Urinary bladder (tissue), 4 donors: ENCODE results near the gene SBNO2. TPM values are rescaled to one million over a fixed set of nuclear protein-coding genes. Genes with fewer than 3 reads are reported as not detected.

ENCODE experiments used
- DNase-seq: peaks from one replicate; pipeline ENCODE4 v3.0.0-alpha.2; 2015; ENCODE audit errors: extremely low spot score
- H3K27ac ChIP-seq: one replicate; pipeline ENCODE4 v1.5.1; 2013; ENCODE audit warnings: low read depth, mild to moderate bottlenecking, moderate library complexity
- H3K36me3 ChIP-seq: one replicate; pipeline ENCODE4 v1.6.1; 2013; ENCODE audit warnings: mild to moderate bottlenecking, moderate library complexity; ENCODE audit not compliant: insufficient read depth
- H3K4me1 ChIP-seq: one replicate; pipeline ENCODE4 v1.6.1; 2013; ENCODE audit warnings: mild to moderate bottlenecking, moderate library complexity; ENCODE audit not compliant: insufficient read depth
- H3K4me3 ChIP-seq: one replicate; pipeline ENCODE4 v1.5.1; 2013; ENCODE audit warnings: low read depth, low read length
- WGBS: extraction: QIAGEN DNeasy Blood & Tissue Kit; methylation state at CpG from one replicate; pipeline ENCODE4 v1.1.7; 2013; 5-methylcytosine and 5-hydroxymethylcytosine counted together
- polyA plus RNA-seq: library from polyadenylated mRNA; stranded (reverse); fragments of 200-250 nt; gene quantifications from one replicate; pipeline ENCODE4 v1.2.3, GENCODE V29; 2013
- total RNA-seq: library from RNA; depleted of rRNA; stranded (reverse); fragments of >200 nt; gene quantifications from one replicate; pipeline ENCODE4 v1.2.3, GENCODE V29; 2014
- donor health status: healthy with polysubstance abuse.
- donor health status: healthy.

The SBNO2 gene
- total and polyA plus RNA-seq, 2 donors: 7.6 to 44.8 TPM

GRCh38 chr19:1146858-1147780, 26.9 kb downstream of the SBNO2 start:
- Histone ChIP-seq H3K4me1 (no peaks in the 10 kb centered on the region), H3K4me3 (no peak overlapping the region), H3K36me3 (no peaks in the 10 kb centered on the region), H3K27ac (no peak overlapping the region)
- DNase-seq: no peak
- 82% methylated on average over 38 of the region's 38 CpGs for WGBS

DNA sequence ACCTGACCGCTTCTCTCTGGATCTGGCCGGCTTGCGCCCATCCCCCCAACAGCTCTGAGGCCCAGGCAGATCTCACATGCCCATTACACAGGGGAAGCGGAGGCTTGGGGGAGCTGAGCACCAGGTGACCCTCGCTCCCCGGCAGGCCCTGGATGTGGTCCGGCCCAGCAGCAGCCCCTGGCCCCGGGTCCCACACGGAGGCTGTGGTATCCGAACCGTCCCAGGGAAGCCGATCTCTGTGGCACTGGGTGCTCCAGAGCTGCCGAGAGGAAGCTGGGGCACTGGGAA, 27.7 kb downstream of the SBNO2 start:
- 87% methylated on average over 13 of the region's 13 CpGs for WGBS
- Histone ChIP-seq H3K4me1 (no peaks in the 10 kb centered on the region), H3K36me3 (no peaks in the 10 kb centered on the region), H3K4me3 (no peak overlapping the region), H3K27ac (no peak overlapping the region)
- DNase-seq: no peak

DNA sequence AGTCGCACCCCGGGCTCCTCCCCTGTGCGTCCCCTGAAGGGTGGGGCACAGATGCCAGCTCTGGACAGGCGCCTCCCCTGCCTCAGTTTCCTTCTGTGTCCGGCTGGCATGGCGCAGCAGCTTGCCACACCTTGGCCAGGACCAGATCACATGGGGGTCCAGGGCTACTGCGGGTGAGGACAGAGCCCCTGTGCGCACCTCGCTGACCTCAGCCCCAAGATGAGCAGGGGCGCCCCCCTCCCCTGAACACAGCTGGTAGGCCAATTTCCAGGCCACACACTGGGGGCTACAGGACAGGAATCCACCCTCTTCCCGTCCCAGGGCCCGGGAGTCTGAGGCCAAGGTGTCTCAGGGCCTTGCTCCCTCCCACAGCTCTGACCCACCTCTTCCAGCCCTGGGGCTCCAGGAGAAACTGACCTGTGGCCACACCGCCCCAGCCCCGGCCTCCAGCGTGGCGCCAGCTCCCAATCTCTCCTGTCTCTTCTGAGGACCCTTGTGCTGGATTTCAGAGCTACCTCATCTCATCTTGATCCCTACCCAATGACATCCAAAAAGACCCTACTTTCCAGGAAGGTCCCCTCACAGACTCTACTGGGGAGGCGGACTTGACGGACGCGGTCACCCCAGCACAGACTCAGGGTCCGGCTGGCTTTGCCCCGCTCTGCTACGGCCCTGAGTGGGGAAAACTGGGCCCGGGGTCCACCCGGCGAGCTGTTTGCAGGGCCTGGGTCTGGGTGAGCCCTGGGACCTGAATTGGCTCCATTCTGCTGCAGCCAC, 28.2 kb downstream of the SBNO2 start:
- DNase-seq: no peak
- H3K36me3 ChIP-seq: no peaks in the 10 kb centered on the region
- H3K27ac ChIP-seq: no peak overlapping the region
- 96% methylated on average over 26 of the region's 26 CpGs for WGBS
- H3K4me1 ChIP-seq: no peaks in the 10 kb centered on the region
- H3K4me3 ChIP-seq: no peak overlapping the region

GRCh38 chr19:1144741-1145140, 29.3 kb downstream of the SBNO2 start:
- Histone ChIP-seq H3K36me3 (no peaks in the 10 kb centered on the region), H3K27ac (no peak overlapping the region), H3K4me1 (no peaks in the 10 kb centered on the region), H3K4me3 (no peak overlapping the region)
- 96% methylated on average over 1 of the region's 1 CpG for WGBS
- DNase-seq: no peak

- no peak overlapping the region for H3K27ac ChIP-seq
- WGBS: 95% methylated on average over 33 of the region's 33 CpGs
- H3K36me3 ChIP-seq: no peaks in the 10 kb centered on the region
- no peak overlapping the region for H3K4me3 ChIP-seq
- DNase-seq: no peak
- no peaks in the 10 kb centered on the region for H3K4me1 ChIP-seq
These were observed 30.2 kb downstream of the SBNO2 start for GRCh38 chr19:1143828-1144399.

GRCh38 chr19:1141944-1142343, 32.1 kb downstream of the SBNO2 start:
- no peaks in the 10 kb centered on the region for H3K4me1 ChIP-seq
- 89% methylated on average over 5 of the region's 5 CpGs for WGBS
- no peaks in the 10 kb centered on the region for H3K36me3 ChIP-seq
- DNase-seq: no peak
- H3K4me3 ChIP-seq: no peak overlapping the region
- H3K27ac ChIP-seq: no peak overlapping the region

- 94% methylated on average over 39 of the region's 39 CpGs for WGBS
- Histone ChIP-seq H3K4me3 (no peak overlapping the region), H3K27ac (no peak overlapping the region), H3K36me3 (no peaks in the 10 kb centered on the region), H3K4me1 (no peaks in the 10 kb centered on the region)
- no peak for DNase-seq
These were observed 33.6 kb downstream of the SBNO2 start for GRCh38 chr19:1140272-1141027.

DNA sequence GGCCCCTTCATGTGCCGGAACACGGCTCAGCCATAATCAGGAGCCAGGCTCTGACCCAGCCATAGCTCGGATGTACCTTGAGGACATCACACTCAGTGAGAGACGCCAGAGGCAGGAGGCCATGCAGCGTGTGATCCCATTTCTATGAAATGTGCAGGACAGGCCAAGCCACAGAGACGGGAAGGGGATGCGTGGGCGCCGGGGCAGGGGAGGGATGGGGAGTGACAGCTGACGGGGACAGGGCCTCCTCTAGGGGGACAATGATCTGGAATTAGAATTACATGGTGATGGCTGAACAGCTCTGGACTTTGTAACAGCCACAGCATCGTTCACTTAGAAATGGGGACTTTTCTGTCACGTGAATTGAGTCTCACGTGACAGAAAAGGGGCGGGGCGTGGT, 34.9 kb downstream of the SBNO2 start:
- H3K4me3 ChIP-seq: no peak overlapping the region
- 91% methylated on average over 15 of the region's 15 CpGs for WGBS
- H3K36me3 ChIP-seq: no peaks in the 10 kb centered on the region
- no peak for DNase-seq
- H3K27ac ChIP-seq: no peak overlapping the region
- H3K4me1 ChIP-seq: no peaks in the 10 kb centered on the region

DNA sequence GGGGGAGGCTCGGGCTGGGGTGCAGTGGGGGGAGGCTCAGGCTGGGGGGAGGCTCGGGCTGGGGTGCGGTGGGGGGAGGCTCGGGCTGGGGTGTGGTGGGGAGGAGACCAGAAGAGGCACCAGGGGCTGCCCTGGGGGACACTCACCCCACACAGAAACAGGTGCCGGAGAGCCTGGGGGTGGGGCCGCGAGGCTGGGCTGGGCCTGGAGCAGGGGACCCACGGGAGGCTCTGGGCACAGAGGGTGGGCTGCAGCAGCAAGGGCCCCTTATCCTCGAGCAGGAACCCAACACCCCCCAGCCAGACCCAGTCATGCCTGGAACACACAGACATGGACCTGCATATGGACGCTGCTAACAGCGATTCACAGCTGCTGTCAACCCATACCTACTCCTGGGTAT, 35.9 kb downstream of the SBNO2 start:
- WGBS: 81% methylated on average over 10 of the region's 11 CpGs
- Histone ChIP-seq H3K4me1 (no peaks in the 10 kb centered on the region), H3K4me3 (no peak overlapping the region), H3K36me3 (no peaks in the 10 kb centered on the region), H3K27ac (no peak overlapping the region)
- DNase-seq: no peak

- Histone ChIP-seq H3K4me1 (peaks cover 3% of the 10 kb centered on the region), H3K27ac (no peak overlapping the region), H3K36me3 (no peaks in the 10 kb centered on the region), H3K4me3 (no peak overlapping the region)
- no peak for DNase-seq
- 81% methylated on average over 25 of the region's 25 CpGs for WGBS
These were observed 37.3 kb downstream of the SBNO2 start for GRCh38 chr19:1136621-1137317.

- DNase-seq: no peak
- Histone ChIP-seq H3K4me1 (peaks cover 3% of the 10 kb centered on the region), H3K27ac (no peak overlapping the region)
These were observed 37.9 kb downstream of the SBNO2 start for GRCh38 chr19:1136201-1136600.

DNA sequence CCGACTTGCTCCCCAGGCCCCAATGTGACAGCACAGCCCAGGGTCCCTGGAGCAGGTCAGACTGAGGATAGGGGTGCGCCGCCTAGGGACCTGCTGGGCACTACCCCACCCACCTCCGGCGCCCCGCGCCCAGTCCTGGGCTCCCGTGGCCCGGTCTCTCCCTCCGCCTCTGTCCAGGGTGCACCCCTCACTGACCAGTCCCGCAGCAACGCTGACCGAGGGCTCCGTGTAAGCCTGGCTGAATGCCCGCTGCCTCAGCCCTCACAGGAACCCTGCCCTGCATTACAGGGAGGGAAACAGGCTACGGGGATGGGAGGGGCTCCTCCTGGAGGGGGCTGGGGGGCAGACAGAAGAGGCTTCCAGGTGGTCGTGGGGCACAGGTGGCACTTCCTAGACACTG, 38.6 kb downstream of the SBNO2 start:
- WGBS: 79% methylated on average over 17 of the region's 17 CpGs
- Histone ChIP-seq H3K36me3 (no peaks in the 10 kb centered on the region), H3K4me1 (peaks cover 5% of the 10 kb centered on the region), H3K27ac (no peak overlapping the region), H3K4me3 (no peak overlapping the region)
- no peak for DNase-seq

More at GRCh38 chr19:1136201-1136600, 37.9 kb downstream of the SBNO2 start:
- Histone ChIP-seq H3K4me3 (no peak overlapping the region), H3K36me3 (no peaks in the 10 kb centered on the region)
- WGBS: 76% methylated on average over 12 of the region's 12 CpGs

GRCh38 chr19:1134431-1134830, 39.6 kb downstream of the SBNO2 start:
- DNase-seq: no peak
- Histone ChIP-seq H3K4me1 (peaks cover 6% of the 10 kb centered on the region), H3K4me3 (no peak overlapping the region), H3K36me3 (no peaks in the 10 kb centered on the region), H3K27ac (no peak overlapping the region)
- WGBS: 90% methylated on average over 11 of the region's 11 CpGs
